ENCODE measurements around the gene CXCR3.
"Not testable (repeated sequence)": the region's sequence is repeated elsewhere in the genome, so short reads cannot be mapped to it uniquely, and the experiment has no call there.

CXCR3 gene

DNA sequence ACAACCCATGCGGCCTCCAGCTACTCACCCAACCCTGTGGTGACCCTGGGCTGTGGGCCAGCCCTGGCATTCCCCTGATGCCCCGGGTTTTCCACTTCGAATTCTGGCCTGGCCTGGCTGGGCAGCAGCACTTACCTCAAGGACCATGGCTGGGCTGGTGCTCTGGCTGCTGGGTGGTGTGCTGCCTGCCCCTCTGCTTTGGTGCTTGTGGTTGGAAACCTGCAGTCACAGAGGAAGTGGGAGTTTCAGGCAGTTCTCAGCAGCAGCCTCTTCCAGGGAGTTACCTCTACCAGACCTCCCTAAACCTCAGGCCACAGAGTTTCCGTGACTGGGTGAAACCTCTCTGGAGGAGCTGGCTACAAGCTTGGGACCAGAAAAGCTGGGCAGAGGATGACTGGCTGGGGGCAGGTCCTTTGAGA lies at the start of gene CXCR3:
Gene CXCR3, minus strand, starts transcription at position 209 of the 419 bp plus-strand sequence. Its CDS starts 62 bp downstream, at position 147.
- DNase-seq (ENCODE audit: low read depth): peak; percentile 52

GRCh38 chrX:71667328-71668247 lies 49.3 kb upstream of the CXCR3 start, which contains the start of gene LOC101059915:
Gene LOC101059915, plus strand, starts transcription at chrX:71667546.
- no peak for DNase-seq (ENCODE audit: low read depth)

DNA sequence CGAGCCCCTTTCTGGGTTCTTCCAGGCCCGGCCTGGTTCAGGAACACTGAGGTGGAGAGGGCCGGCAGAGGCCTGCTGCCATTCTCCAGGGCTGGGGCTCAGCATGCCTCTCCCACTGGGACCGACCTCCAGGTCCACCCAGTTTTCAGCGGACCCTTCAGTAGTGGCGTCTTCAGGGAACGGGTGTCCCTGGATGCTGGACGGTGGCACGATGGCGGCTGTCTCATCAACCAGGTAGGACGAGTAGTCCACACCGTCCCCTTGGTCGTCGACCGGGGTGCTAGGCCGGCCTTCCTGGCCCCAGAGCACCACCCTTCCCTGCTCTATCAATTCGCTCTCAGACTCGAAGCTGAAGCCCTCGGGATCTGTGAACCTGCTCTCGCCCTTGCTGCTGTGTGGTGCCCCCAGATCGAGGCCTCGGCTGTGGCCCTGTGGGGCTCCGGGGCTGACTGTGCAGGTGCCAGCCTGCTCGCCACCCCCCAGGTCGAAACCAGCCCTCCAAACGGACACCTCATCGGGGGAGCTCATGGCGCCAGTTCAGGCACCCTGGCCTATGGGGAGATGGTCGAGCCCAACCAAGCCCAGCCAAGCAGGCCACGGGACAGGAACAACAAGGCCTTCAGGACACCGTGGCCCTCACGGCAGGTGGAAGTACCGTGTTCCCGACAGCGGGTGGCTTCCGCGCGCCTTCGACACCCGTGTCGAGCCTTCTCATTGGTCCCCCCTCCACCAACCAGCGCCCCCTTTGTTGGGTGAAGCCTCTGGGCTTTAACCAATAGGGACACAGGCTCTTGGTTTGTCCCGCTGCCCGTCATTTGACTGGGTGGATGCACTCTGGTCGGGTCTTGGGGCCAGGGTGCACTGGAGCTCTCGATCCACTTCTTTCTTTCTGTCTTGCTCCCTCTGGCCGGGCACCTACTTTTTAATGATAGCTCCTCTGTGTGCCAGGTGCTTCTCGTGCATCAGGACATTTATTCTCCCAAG lies 48.2 kb upstream of the CXCR3 start:
- no peak for DNase-seq (ENCODE audit: low read depth)

- DNase-seq (ENCODE audit: low read depth): no peak
These were observed 47.4 kb upstream of the CXCR3 start for GRCh38 chrX:71665747-71666146.

- no peak for DNase-seq (ENCODE audit: low read depth)
These were observed 46.7 kb upstream of the CXCR3 start for GRCh38 chrX:71664889-71665491.

DNA sequence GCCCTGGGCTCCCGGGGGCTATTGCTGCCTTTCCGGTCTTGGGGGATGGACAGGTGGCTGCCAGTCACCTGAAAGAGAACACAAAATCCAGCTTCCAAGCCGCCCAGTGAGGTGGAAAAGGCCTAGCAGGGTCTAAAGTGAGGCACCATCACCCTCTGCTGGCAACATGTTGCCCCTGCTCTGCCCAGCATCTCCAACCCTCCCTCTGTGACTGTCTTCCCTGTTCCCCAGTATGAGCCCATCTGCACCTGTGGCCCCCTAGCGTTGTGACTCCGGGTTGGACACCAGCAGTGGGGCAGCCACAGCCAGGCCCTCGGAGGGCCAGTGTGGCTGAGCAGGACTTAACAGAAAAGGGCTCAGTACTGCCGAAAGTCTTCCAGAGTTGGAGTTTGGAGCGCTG lies 45.9 kb upstream of the CXCR3 start:
- DNase-seq (ENCODE audit: low read depth): not testable (repeated sequence)

DNA sequence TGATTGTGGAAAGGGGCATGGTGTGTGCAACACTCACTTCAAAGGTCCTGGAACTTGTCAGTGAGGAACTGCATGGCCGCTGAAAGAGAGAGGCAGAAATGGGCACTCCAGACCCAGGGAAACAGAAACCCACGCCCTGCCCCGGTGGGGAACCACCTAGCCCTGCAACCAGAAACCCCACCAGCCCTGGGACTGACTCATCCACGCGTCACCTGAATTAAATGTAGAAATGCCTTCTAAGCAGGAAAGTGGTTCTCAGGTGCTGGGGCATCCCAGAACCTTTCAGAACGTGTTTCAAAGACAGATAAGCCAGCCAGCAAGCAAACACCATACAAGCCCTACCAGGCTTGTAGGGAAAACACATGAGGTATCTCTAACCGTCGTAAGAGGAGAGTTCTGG lies 44.9 kb upstream of the CXCR3 start:
- peak; percentile 38 for DNase-seq (ENCODE audit: low read depth)

DNA sequence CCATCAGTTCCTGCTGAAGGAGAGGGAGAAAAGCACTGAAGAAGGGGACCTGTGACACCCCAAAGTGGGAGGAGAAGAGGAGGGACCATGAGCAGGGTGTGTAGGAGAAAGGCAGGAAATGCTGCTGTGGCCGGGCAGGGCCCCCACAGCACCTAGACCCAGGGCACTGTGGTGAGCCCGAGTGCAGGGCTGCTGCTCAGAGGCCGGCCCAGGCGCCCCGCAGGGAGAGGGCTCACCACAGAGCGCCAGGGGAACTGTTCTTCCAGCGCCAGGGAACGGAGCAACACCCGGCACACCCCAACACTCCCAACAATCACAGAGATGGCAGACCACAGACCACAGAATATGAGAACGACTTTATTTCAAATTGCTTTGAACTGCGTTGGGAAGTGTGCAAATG lies 44.3 kb upstream of the CXCR3 start:
- DNase-seq (ENCODE audit: low read depth): not testable (repeated sequence)

GRCh38 chrX:71661919-71662318 lies 43.6 kb upstream of the CXCR3 start:
- no peak for DNase-seq (ENCODE audit: low read depth)

DNA sequence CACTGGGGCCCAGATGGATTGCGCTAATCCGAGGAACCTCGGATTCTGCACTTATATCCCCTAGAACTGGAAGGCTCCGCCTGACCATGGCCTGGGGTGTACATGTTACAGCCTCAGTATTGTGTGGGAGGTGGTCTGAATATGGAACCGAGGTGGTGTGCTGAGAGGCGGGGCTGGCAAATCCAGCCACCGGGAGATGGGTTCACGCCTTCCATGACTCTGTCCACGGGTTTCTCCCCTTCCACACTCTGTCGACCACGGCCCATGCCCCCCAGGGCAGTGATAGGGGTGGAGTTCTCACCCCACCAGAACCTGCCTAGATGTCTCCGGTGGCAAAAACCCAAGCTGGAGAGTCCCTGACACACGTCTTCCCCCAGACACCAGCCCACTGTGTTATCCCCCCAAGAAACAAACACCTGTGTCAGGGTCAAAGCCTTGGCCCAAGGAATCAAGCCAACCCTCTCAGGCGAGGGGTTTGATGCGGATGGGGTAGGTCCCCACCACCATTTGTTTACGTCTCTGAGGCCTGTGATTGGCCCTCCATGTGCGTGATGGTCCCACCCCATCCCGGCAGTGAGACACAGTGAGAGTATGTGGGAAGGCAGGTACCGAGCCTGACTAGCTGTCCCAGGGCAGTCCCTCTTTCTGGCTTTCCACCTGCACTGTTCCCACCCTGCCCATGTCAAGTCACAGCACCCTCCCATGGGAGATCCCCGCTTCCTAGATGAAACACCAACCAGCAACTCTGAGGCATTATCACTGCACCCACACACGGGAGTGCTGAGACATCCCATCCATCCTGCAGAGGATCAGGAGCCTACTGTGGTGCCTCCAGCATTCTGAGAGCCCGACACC lies 42.5 kb upstream of the CXCR3 start:
- DNase-seq (ENCODE audit: low read depth): no peak

GRCh38 chrX:71659959-71660358 lies 41.6 kb upstream of the CXCR3 start:
- DNase-seq (ENCODE audit: low read depth): no peak

DNA sequence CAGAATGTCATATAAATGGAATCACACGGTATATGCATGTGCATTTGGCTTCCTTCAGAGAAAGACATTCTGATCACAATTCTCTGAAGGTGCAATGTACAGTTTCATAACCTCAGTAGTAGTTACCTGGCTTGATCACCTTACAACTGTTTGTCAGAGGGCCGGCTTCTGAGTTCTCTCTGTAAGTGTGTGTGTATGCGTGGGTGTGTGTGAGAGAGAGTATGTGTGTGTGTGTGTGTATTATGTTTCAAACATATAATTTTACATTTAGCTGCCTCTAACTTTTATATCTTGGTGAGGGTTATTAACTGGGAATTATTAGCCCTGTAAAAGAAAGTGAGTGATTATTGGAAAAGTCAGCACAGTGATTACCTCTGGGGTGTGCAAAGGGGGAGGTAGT lies 41.0 kb upstream of the CXCR3 start:
- DNase-seq (ENCODE audit: low read depth): no peak

GRCh38 chrX:71657267-71657666 lies 39.0 kb upstream of the CXCR3 start:
- no peak for DNase-seq (ENCODE audit: low read depth)

DNA sequence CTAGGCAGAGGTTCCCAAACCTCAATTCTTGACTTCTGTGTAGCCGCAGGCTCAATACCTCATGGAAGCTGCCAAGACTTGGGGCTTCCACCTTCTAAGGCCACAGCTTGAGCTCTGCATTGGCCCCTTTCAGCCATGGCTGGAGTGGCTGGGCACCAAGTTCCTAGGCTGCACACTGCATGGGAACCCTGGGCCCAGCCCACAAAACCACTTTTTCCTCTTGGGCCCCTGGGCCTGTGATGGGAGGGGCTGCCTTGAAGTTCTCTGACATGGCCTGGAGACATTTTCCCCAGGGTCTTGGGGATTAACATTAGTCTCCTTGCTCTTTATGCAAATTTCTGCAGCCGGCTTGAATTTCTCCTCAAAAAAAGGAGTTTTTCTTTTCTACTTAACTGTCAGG lies 35.0 kb upstream of the CXCR3 start:
- no peak for DNase-seq (ENCODE audit: low read depth)

GRCh38 chrX:71652405-71652804 lies 34.1 kb upstream of the CXCR3 start:
- DNase-seq (ENCODE audit: low read depth): no peak

DNA sequence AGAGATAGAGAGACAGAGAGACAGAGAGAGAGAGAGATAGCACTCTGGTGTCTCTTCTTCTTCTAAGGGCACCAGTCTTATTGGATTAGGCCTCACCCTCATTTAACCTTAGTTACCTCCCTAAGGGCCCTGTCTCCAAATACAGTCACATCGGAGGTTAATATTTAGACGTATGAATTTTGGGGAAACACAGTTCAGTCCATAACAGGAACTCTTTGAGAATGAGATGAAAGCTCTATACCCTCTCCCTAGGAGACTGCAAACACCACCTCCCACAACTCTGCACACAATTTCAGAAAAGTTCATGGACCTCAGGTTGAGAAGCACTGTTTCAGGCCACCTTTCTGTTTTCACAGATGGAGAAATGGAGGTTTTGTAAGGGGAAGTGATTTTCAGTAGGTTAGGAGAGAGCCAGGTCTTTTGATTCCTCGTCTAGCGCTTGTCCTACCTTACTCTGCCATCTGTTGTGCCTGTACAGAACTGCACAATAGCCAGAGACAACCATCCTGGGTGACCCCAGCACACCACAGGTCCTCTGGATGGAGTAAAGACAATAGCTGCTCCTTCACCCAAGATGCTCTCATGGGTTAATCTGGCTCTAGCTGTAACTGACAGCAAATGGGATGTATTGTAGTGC lies 32.1 kb upstream of the CXCR3 start:
- no peak for DNase-seq (ENCODE audit: low read depth)

- not testable (repeated sequence) for DNase-seq (ENCODE audit: low read depth)
These were observed 26.1 kb upstream of the CXCR3 start for GRCh38 chrX:71644406-71644805.

GRCh38 chrX:71640002-71640401 lies 21.7 kb upstream of the CXCR3 start:
- no peak for DNase-seq (ENCODE audit: low read depth)

GRCh38 chrX:71638409-71638808 lies 20.1 kb upstream of the CXCR3 start:
- DNase-seq (ENCODE audit: low read depth): no peak

DNA sequence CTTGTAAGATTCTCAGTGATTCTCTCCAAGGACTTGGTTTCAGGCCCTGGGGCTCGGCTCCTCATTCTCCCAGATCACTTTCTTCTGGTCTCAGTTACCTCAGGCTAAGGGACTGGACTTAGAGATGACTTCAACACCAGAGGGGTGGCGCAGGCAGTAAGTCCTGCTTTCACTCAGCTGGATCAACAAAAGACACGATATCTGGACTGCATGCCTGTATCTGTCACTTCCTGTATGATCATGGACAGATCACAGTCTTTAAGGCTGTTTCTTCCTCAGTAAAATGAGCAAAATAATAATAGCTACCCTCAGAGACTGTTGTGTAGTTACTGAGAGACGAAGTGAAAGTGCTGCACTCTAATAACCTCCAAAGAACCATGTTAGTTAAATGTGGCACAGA lies 19.5 kb upstream of the CXCR3 start:
- DNase-seq (ENCODE audit: low read depth): no peak

DNA sequence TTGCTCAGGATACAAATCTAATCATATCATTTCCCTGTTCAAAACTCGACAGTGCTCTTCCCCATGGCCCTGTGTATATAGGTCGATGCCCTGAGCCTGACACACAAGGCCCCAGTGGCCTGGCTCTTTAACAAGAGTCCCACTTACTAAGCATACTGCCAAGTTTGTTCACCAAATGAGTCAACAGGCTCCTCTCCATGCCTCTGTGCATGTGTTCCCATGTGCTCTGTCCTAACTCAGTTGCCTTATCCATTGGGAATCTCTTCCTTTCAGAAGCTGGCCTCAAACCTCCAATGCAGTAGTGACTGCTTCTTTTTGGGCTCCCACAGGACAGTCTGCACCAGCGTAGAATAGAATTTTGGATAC lies 18.9 kb upstream of the CXCR3 start:
- no peak for DNase-seq (ENCODE audit: low read depth)
